Hepatocyte (in vitro differentiated cells): ENCODE measurements around the gene DIS3L2. TPM values are rescaled to one million over a fixed set of nuclear protein-coding genes. Genes with fewer than 3 reads are reported as not detected.

Experiments
- DNase-seq: peaks from one replicate; pipeline ENCODE4 v3.0.0-alpha.2; 2016; ENCODE audit warnings: low spot score
- H2AFZ ChIP-seq: fragments of 200-600 bp; sonication (generic); 2 replicates; pipeline ENCODE4 v1.6.0; 2016; ENCODE audit warnings: antibody characterized with exemption, mild to moderate bottlenecking
- H3K27ac ChIP-seq: fragments of 200-600 bp; sonication (generic); 2 replicates; pipeline ENCODE4 v1.5.1; 2016; ENCODE audit warnings: mild to moderate bottlenecking
- H3K27me3 ChIP-seq: fragments of 200-600 bp; sonication (generic); 2 replicates; pipeline ENCODE4 v1.6.1; 2016
- H3K36me3 ChIP-seq: fragments of 200-600 bp; sonication (generic); replicated peaks from 2 replicates; pipeline ENCODE4 v1.5.1; 2016; ENCODE audit warnings: low read depth; ENCODE audit not compliant: insufficient read depth
- H3K4me1 ChIP-seq: fragments of 200-600 bp; sonication (generic); 2 replicates; pipeline ENCODE4 v1.5.1; 2016; ENCODE audit warnings: mild to moderate bottlenecking, moderate library complexity; ENCODE audit not compliant: insufficient read depth
- H3K4me2 ChIP-seq: fragments of 200-600 bp; sonication (generic); 2 replicates; pipeline ENCODE4 v1.6.0; 2016
- H3K4me3 ChIP-seq: fragments of 200-600 bp; sonication (generic); 2 replicates; pipeline ENCODE4 v1.5.1; 2016; ENCODE audit warnings: mild to moderate bottlenecking
- H3K79me2 ChIP-seq: fragments of 200-600 bp; sonication (generic); 2 replicates; pipeline ENCODE4 v1.6.0; 2017; ENCODE audit warnings: mild to moderate bottlenecking
- H3K9me2 ChIP-seq: fragments of 200-600 bp; sonication (generic); replicated peaks from 2 replicates; pipeline ENCODE4 v1.6.0; 2017; ENCODE audit warnings: mild to moderate bottlenecking; ENCODE audit not compliant: insufficient read depth
- H3K9me3 ChIP-seq: fragments of 200-600 bp; sonication (generic); 2 replicates; pipeline ENCODE4 v1.5.1; 2016; ENCODE audit warnings: low read depth, mild to moderate bottlenecking
- H4K20me1 ChIP-seq: fragments of 200-600 bp; sonication (generic); 2 replicates; pipeline ENCODE4 v1.6.0; 2016; ENCODE audit warnings: mild to moderate bottlenecking; ENCODE audit not compliant: insufficient read depth, poor library complexity, severe bottlenecking
- CTCF ChIP-seq: fragments of 200-600 bp; sonication (generic); IDR thresholded peaks from 2 replicates; pipeline ENCODE4 v1.5.1; 2016; ENCODE audit warnings: antibody characterized with exemption, mild to moderate bottlenecking; ENCODE audit not compliant: poor library complexity
- EZH2 ChIP-seq: fragments of 200-600 bp; sonication (generic); IDR thresholded peaks from 2 replicates; pipeline ENCODE4 v1.6.1; 2016; ENCODE audit warnings: antibody characterized with exemption, mild to moderate bottlenecking, borderline replicate concordance
- EZH2phosphoT487 ChIP-seq: fragments of 200-600 bp; sonication (generic); IDR thresholded peaks from one replicate; pipeline ENCODE4 v1.6.1; 2018; ENCODE audit warnings: antibody characterized with exemption, mild to moderate bottlenecking, low read depth, moderate library complexity; ENCODE audit not compliant: unreplicated experiment, severe bottlenecking
- WGBS: methylation state at CpG from one replicate; pipeline ENCODE4 v1.1.6; 2016; ENCODE audit warnings: low lambda C conversion rate; ENCODE audit errors: missing lambda C conversion rate; 5-methylcytosine and 5-hydroxymethylcytosine counted together
- polyA plus RNA-seq: library from polyadenylated mRNA; unstranded; fragments of >200 nt; fragmentation: Nextera tagmentation; extraction: Ambion mirVana; gene quantifications from 2 replicates; pipeline ENCODE4 v1.2.1, GENCODE V29; 2016
- total RNA-seq: library from RNA; depleted of rRNA; stranded (reverse); fragments of >200 nt; gene quantifications from 2 replicates; pipeline ENCODE4 v1.2.3, GENCODE V29; 2014

Gene DIS3L2
- total and polyA plus RNA-seq, 2 experiments from 2014 or later, result 19.5 to 20.0 TPM

- TF ChIP-seq EZH2, result no peak
- TF ChIP-seq EZH2phosphoT487, result no peak
- TF ChIP-seq CTCF, result no peak
- no peak overlapping the region for H3K4me2 ChIP-seq
- H3K9me2 ChIP-seq, result no peaks in the 10 kb centered on the region
- H3K9me3 ChIP-seq, result no peaks in the 10 kb centered on the region
- no peaks in the 10 kb centered on the region for H3K4me1 ChIP-seq
- H3K27me3 ChIP-seq, result no peaks in the 10 kb centered on the region
- H3K79me2 ChIP-seq, result no peaks in the 10 kb centered on the region
- no peak overlapping the region for H2AFZ ChIP-seq
- H3K27ac ChIP-seq, result no peak overlapping the region
- H3K4me3 ChIP-seq, result no peak overlapping the region
- H4K20me1 ChIP-seq, result no peaks in the 10 kb centered on the region
- no peak for DNase-seq
- H3K36me3 ChIP-seq, result no peaks in the 10 kb centered on the region
- 95% methylated on average over 4 of the region's 4 CpGs for WGBS
Measured at GRCh38 chr2:232231554-232231953, 270.0 kb downstream of the DIS3L2 start.

- Histone ChIP-seq H3K4me2 (no peak overlapping the region), H2AFZ (no peak overlapping the region), H3K4me3 (no peak overlapping the region), H3K27ac (no peak overlapping the region), H3K9me2 (no peaks in the 10 kb centered on the region), H3K4me1 (no peaks in the 10 kb centered on the region), H3K27me3 (no peaks in the 10 kb centered on the region), H3K36me3 (no peaks in the 10 kb centered on the region), H3K79me2 (no peaks in the 10 kb centered on the region), H3K9me3 (no peaks in the 10 kb centered on the region), H4K20me1 (no peaks in the 10 kb centered on the region)
- TF ChIP-seq EZH2 (no peak), EZH2phosphoT487 (no peak), CTCF (no peak)
- DNase-seq, result no peak
- 98% methylated on average over 2 of the region's 2 CpGs for WGBS
Measured at GRCh38 chr2:232232915-232233314, 271.4 kb downstream of the DIS3L2 start.

GRCh38 chr2:232234922-232235615 lies 273.6 kb downstream of the DIS3L2 start:
- H3K9me3 ChIP-seq, result no peaks in the 10 kb centered on the region
- WGBS, result 76% methylated on average over 4 of the region's 4 CpGs
- H3K27me3 ChIP-seq, result no peaks in the 10 kb centered on the region
- no peaks in the 10 kb centered on the region for H3K9me2 ChIP-seq
- H4K20me1 ChIP-seq, result no peaks in the 10 kb centered on the region
- H3K36me3 ChIP-seq, result no peaks in the 10 kb centered on the region
- H3K4me1 ChIP-seq, result no peaks in the 10 kb centered on the region
- H3K27ac ChIP-seq, result no peak overlapping the region
- H3K4me2 ChIP-seq, result no peak overlapping the region
- H3K4me3 ChIP-seq, result no peak overlapping the region
- TF ChIP-seq CTCF, result no peak
- TF ChIP-seq EZH2, result no peak
- no peak for TF ChIP-seq EZH2phosphoT487
- DNase-seq, result no peak
- H2AFZ ChIP-seq, result no peak overlapping the region
- H3K79me2 ChIP-seq, result no peaks in the 10 kb centered on the region
